Measurements from ENCODE around the gene SLC22A1. TPM values are rescaled to one million over a fixed set of nuclear protein-coding genes. Genes with fewer than 3 reads are reported as not detected.

SLC22A1 gene
- total RNA-seq, 1 experiment from 2014 or later, result 0.86 TPM

DNA sequence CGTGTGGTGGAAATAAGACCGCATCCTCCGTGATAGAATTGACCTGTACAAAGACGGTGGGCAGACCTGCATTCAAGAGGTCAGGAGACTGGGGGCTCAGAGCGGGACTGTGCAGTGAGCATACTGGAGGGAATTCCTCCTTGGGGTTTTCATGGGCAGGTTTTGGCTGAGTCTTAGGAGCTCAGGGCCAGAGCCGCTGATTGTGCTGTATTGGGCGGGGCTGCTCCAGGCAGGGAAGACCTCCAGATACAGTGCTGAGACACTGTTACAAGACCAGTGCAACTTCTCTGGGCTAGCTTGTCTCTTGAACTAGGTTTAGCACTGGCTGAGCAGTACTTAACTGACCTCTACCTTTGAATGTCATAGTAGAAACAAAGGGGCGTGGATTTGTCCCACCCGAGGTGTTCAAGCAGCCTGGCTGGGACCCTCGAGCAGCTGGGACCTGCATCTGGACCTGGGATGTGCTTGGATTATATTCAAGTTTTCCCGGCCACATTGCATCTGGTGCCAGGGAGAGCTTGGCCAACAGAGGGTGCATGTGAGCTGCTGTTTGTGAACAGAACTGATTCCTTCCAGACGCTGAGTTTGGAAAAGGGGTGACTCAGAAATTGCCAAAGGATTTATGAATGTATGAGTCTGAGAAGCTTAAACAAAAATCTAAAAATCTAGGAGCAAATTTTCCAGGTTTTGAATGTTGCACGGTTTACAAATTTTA lies 33.4 kb upstream of the SLC22A1 start:
- no TSS peak for BruUV-seq (replicated peaks)
- DNase-seq (ENCODE audit: low read depth, low spot score) (peak; percentile 4), ATAC-seq (peak; percentile 80)
- Histone ChIP-seq H4K20me1 (ENCODE audit: insufficient read depth) (no peaks in the 10 kb centered on the region), H3K36me3 (ENCODE audit: control insufficient read depth in 1 of 2, insufficient read depth in 2 of 2, low read length in 2 of 2) (peaks cover 10 to 23% of the 10 kb centered on the region in 2 experiments; a peak in 3 of 4 replicates), H3K9ac (ENCODE audit: low read length) (no peak overlapping the region), H3K9me3 (ENCODE audit: control insufficient read depth in 1 of 2, insufficient read depth in 1 of 2, low read depth in 1 of 2, low read length in 2 of 2) (no peaks in the 10 kb centered on the region), H3K4me1 (ENCODE audit: control insufficient read depth in 1 of 2, insufficient read depth in 2 of 2, low read length in 2 of 2) (no peaks in the 10 kb centered on the region), H3K27ac (ENCODE audit: low read depth, low read length) (no peak overlapping the region), H3K4me2 (ENCODE audit: low read length) (no peak overlapping the region), H2AFZ (ENCODE audit: low read depth, low read length, poor library complexity, severe bottlenecking) (no peak overlapping the region), H3K79me2 (ENCODE audit: insufficient read depth, low read length) (no peaks in the 10 kb centered on the region), H3K27me3 (ENCODE audit: insufficient read depth, low read length) (no peaks in the 10 kb centered on the region), H3K9me2 (ENCODE audit: insufficient read depth) (no peaks in the 10 kb centered on the region), H3K4me3 (replicated peaks in 1 of 2; ENCODE audit: low read depth in 1 of 2, low read length in 2 of 2) (no peak overlapping the region)
- no peak for TF ChIP-seq TCF7L2 (IDR thresholded peaks at IDR 0.05; ENCODE audit: borderline replicate concordance, extremely low read depth, insufficient read depth, insufficient read length)
- TF ChIP-seq, protein P1, sequence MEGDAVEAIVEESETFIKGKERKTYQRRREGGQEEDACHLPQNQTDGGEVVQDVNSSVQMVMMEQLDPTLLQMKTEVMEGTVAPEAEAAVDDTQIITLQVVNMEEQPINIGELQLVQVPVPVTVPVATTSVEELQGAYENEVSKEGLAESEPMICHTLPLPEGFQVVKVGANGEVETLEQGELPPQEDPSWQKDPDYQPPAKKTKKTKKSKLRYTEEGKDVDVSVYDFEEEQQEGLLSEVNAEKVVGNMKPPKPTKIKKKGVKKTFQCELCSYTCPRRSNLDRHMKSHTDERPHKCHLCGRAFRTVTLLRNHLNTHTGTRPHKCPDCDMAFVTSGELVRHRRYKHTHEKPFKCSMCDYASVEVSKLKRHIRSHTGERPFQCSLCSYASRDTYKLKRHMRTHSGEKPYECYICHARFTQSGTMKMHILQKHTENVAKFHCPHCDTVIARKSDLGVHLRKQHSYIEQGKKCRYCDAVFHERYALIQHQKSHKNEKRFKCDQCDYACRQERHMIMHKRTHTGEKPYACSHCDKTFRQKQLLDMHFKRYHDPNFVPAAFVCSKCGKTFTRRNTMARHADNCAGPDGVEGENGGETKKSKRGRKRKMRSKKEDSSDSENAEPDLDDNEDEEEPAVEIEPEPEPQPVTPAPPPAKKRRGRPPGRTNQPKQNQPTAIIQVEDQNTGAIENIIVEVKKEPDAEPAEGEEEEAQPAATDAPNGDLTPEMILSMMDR (IDR thresholded peaks at IDR 0.05 in 2 of 3, conservative IDR thresholded peaks at IDR 0.05 in 1 of 3; ENCODE audit: borderline replicate concordance in 1 of 3, insufficient read depth in 1 of 3, low read depth in 2 of 3, low read length in 2 of 3), result peak; percentile 39 to 73 (median 65); a peak in 5 of 6 replicates
- no peak for TF ChIP-seq ELF1 (IDR thresholded peaks at IDR 0.05; ENCODE audit: borderline replicate concordance, low read depth)
- TF ChIP-seq, protein P2, sequence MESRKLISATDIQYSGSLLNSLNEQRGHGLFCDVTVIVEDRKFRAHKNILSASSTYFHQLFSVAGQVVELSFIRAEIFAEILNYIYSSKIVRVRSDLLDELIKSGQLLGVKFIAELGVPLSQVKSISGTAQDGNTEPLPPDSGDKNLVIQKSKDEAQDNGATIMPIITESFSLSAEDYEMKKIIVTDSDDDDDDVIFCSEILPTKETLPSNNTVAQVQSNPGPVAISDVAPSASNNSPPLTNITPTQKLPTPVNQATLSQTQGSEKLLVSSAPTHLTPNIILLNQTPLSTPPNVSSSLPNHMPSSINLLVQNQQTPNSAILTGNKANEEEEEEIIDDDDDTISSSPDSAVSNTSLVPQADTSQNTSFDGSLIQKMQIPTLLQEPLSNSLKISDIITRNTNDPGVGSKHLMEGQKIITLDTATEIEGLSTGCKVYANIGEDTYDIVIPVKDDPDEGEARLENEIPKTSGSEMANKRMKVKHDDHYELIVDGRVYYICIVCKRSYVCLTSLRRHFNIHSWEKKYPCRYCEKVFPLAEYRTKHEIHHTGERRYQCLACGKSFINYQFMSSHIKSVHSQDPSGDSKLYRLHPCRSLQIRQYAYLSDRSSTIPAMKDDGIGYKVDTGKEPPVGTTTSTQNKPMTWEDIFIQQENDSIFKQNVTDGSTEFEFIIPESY (IDR thresholded peaks at IDR 0.05; ENCODE audit: extremely low read depth, insufficient replicate concordance, low read length), result no peak
- TF ChIP-seq SP1 (IDR thresholded peaks at IDR 0.05; ENCODE audit: low read depth), result no peak
- TF ChIP-seq SIN3A (IDR thresholded peaks at IDR 0.05; ENCODE audit: low read depth), result no peak
- no peak for TF ChIP-seq EGR1 (IDR thresholded peaks at IDR 0.05; ENCODE audit: low read depth)
- peak; percentile 46 for TF ChIP-seq RAD21 (IDR thresholded peaks at IDR 0.05; ENCODE audit: low read depth)
- no peak for TF ChIP-seq YY1 (IDR thresholded peaks at IDR 0.05; ENCODE audit: extremely low read depth, insufficient replicate concordance, low read depth, low read length)
- TF ChIP-seq ZNF274 (IDR thresholded peaks at IDR 0.05; ENCODE audit: low read depth, low read length), result no peak
- TF ChIP-seq, protein P3, sequence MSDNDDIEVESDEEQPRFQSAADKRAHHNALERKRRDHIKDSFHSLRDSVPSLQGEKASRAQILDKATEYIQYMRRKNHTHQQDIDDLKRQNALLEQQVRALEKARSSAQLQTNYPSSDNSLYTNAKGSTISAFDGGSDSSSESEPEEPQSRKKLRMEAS (IDR thresholded peaks at IDR 0.05), result no peak
- no peak for TF ChIP-seq FOSL1 (IDR thresholded peaks at IDR 0.05; ENCODE audit: low read depth)
- ChIA-PET CTCF (interaction anchor here (1.2 to 2.2 kb wide), 4 partner anchors 12 to 367 kb away, joined by 3 to 15 read pairs (median 6); no protein-coding TSS in a partner anchor), RAD21 (ENCODE audit: low non-redundant PET in 1 of 2, low total read pairs in 2 of 2, uncharacterized antibody in 2 of 2, unreplicated experiment in 2 of 2) (interaction anchor here in 1 of 2 experiments (0.8 kb wide), 1 partner anchor 225 kb away, joined by 3 read pairs; no protein-coding TSS in a partner anchor), POLR2A (no interaction called here)
- intact Hi-C loops (cut with micrococcal nuclease), result loop anchor here (1.0 kb wide), 1 partner anchor 368 kb away; no protein-coding TSS in a partner anchor
